Measurements from ENCODE around the gene SLC6A1. TPM values are rescaled to one million over a fixed set of nuclear protein-coding genes. Genes with fewer than 3 reads are reported as not detected.

SLC6A1 gene
- polyA plus RNA-seq, 1 of the 3 experiments (the other 2 are of a cell fraction) = not detected

DNA sequence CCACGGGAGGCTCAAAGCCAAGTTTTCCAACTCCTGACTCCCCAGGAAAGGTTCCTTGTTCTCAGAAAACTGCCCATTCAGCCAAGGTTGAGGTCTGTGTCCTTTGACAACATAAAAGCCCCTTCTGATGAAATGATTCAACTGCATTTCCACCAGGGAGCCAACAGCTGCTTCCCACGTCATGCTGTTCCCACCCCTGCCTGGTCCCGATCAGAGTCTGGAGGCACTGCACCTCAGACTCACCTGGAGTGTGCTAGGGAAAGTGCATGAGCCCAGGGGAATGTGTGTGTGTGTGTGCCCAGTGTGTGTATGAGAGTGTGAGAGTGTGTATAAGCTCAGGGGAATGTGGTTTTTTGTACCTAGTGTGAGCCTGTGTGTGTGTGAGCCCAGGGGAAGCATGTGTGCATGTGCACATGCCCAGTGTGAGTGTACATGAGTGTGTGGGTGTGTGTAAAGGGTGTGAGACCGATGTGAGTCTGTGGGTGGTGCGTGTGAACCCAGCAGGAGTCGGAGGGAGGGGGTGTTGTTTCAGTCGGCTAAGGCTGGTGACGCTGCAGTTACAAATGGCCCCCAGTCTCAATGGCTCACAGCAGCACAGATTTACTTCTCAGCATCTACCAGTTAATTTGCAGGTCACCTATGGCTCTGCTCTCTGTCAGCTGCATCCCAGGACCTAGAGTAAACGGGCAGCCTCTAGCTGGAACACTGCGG is 20.3 kb upstream of the SLC6A1 start:
- CTCF ChIA-PET = no interaction called here
- POLR2A ChIA-PET = no interaction called here

GRCh38 chr3:10973046-10973595 is 19.4 kb upstream of the SLC6A1 start:
- no peaks in the 10 kb centered on the region for H3F3A ChIP-seq (replicated peaks; ENCODE audit: insufficient read depth)
- no peaks in the 10 kb centered on the region for H3K79me2 ChIP-seq (ENCODE audit: insufficient read depth)
- no peak overlapping the region for H3K9ac ChIP-seq
- H3K4me1 ChIP-seq (ENCODE audit: control insufficient read depth in 1 of 2, insufficient read depth in 2 of 2, low read depth in 1 of 2, low read length in 1 of 2) = peaks cover 0 to 5% of the 10 kb centered on the region in 2 experiments; a peak in 1 of 4 replicates
- WGBS (ENCODE audit: low lambda C conversion rate) = 66% methylated on average over 13 of the region's 13 CpGs
- TF ChIP-seq EP300 (IDR thresholded peaks at IDR 0.05; ENCODE audit: borderline replicate concordance in 1 of 2, low read depth in 1 of 2, low read length in 1 of 2) (no peak), FOXM1 (IDR thresholded peaks at IDR 0.05; ENCODE audit: low read depth) (no peak), NRF1 (IDR thresholded peaks at IDR 0.05; ENCODE audit: low read depth, low read length) (no peak), FOSL2 (IDR thresholded peaks at IDR 0.05; ENCODE audit: borderline replicate concordance, low read depth) (no peak), SMC3 (IDR thresholded peaks at IDR 0.05; ENCODE audit: low read depth, low read length) (no peak), EZH2phosphoT487 (IDR thresholded peaks at IDR 0.05; ENCODE audit: borderline replicate concordance, low read depth) (no peak), TCF12 (IDR thresholded peaks at IDR 0.05) (no peak), REST (IDR thresholded peaks at IDR 0.05; ENCODE audit: low read depth, low read length) (no peak), MXI1 (IDR thresholded peaks at IDR 0.05; ENCODE audit: low read depth, low read length) (no peak), GABPA (IDR thresholded peaks at IDR 0.05; ENCODE audit: low read depth) (no peak), GATA2 (CRISPR knock-in tag; IDR thresholded peaks at IDR 0.05) (no peak), RXRA (IDR thresholded peaks at IDR 0.05; ENCODE audit: borderline replicate concordance, low read depth) (no peak)
- no peak overlapping the region for H2AFZ ChIP-seq (ENCODE audit: low read depth)
- no peaks in the 10 kb centered on the region for H3K36me3 ChIP-seq (replicated peaks in 1 of 2; ENCODE audit: control insufficient read depth in 1 of 2, insufficient read depth in 2 of 2, low read length in 1 of 2)
- POLR2A ChIA-PET = no interaction called here
- H3K27ac ChIP-seq (ENCODE audit: low read depth in 2 of 2, low read length in 1 of 2) = no peak overlapping the region
- no peak overlapping the region for H3K4me3 ChIP-seq (ENCODE audit: low read depth in 2 of 2, low read length in 1 of 2)
- no peaks in the 10 kb centered on the region for H3K9me3 ChIP-seq
- no peak for DNase-seq
- no peaks in the 10 kb centered on the region for H3K27me3 ChIP-seq (ENCODE audit: insufficient read depth)
- CTCF ChIA-PET = interaction anchor here (1.7 to 3.0 kb wide), 3 partner anchors 10 to 87 kb away, joined by 4 to 12 read pairs (median 9); no protein-coding TSS in a partner anchor
- H4K20me1 ChIP-seq (ENCODE audit: insufficient read depth) = no peaks in the 10 kb centered on the region
- H3K9me2 ChIP-seq = no peaks in the 10 kb centered on the region
- no peak overlapping the region for H3K4me2 ChIP-seq

More for the DNA sequence above, 20.3 kb upstream of the SLC6A1 start:
- H3K36me3 ChIP-seq (replicated peaks in 1 of 2; ENCODE audit: control insufficient read depth in 1 of 2, insufficient read depth in 2 of 2, low read length in 1 of 2) = no peaks in the 10 kb centered on the region
- no peak overlapping the region for H3K4me2 ChIP-seq
- no peak overlapping the region for H2AFZ ChIP-seq (ENCODE audit: low read depth)
- no peaks in the 10 kb centered on the region for H4K20me1 ChIP-seq (ENCODE audit: insufficient read depth)
- no peak for DNase-seq
- no peak overlapping the region for H3K4me3 ChIP-seq (ENCODE audit: low read depth in 2 of 2, low read length in 1 of 2)
- H3K79me2 ChIP-seq (ENCODE audit: insufficient read depth) = no peaks in the 10 kb centered on the region
- H3K9ac ChIP-seq = no peak overlapping the region
- TF ChIP-seq FOXM1 (IDR thresholded peaks at IDR 0.05; ENCODE audit: low read depth) (no peak), TCF12 (IDR thresholded peaks at IDR 0.05) (no peak), SIN3A (IDR thresholded peaks at IDR 0.05; ENCODE audit: borderline replicate concordance, low read depth, low read length) (no peak)
- H3K4me1 ChIP-seq (ENCODE audit: control insufficient read depth in 1 of 2, insufficient read depth in 2 of 2, low read depth in 1 of 2, low read length in 1 of 2) = peaks cover 0 to 7% of the 10 kb centered on the region in 2 experiments; a peak in 1 of 4 replicates
- no peaks in the 10 kb centered on the region for H3K27me3 ChIP-seq (ENCODE audit: insufficient read depth)
- 41% methylated on average over 10 of the region's 10 CpGs for WGBS (ENCODE audit: low lambda C conversion rate)
- H3F3A ChIP-seq (replicated peaks; ENCODE audit: insufficient read depth) = no peaks in the 10 kb centered on the region
- no peak overlapping the region for H3K27ac ChIP-seq (ENCODE audit: low read depth in 2 of 2, low read length in 1 of 2)
- H3K9me3 ChIP-seq = no peaks in the 10 kb centered on the region
- H3K9me2 ChIP-seq = no peaks in the 10 kb centered on the region
